ENCODE results near the gene CST9. TPM values are rescaled to one million over a fixed set of nuclear protein-coding genes. Genes with fewer than 3 reads are reported as not detected.

CST9 gene
- total and polyA plus RNA-seq, 2 of the 13 experiments (the other 11 are each of a cell fraction or from before 2014, with no cell fraction given) = 0.07 TPM; not detected in 1

GRCh38 chr20:23629542-23630391, 24.1 kb upstream of the CST9 start (continued):
- TF ChIP-seq, protein P1, sequence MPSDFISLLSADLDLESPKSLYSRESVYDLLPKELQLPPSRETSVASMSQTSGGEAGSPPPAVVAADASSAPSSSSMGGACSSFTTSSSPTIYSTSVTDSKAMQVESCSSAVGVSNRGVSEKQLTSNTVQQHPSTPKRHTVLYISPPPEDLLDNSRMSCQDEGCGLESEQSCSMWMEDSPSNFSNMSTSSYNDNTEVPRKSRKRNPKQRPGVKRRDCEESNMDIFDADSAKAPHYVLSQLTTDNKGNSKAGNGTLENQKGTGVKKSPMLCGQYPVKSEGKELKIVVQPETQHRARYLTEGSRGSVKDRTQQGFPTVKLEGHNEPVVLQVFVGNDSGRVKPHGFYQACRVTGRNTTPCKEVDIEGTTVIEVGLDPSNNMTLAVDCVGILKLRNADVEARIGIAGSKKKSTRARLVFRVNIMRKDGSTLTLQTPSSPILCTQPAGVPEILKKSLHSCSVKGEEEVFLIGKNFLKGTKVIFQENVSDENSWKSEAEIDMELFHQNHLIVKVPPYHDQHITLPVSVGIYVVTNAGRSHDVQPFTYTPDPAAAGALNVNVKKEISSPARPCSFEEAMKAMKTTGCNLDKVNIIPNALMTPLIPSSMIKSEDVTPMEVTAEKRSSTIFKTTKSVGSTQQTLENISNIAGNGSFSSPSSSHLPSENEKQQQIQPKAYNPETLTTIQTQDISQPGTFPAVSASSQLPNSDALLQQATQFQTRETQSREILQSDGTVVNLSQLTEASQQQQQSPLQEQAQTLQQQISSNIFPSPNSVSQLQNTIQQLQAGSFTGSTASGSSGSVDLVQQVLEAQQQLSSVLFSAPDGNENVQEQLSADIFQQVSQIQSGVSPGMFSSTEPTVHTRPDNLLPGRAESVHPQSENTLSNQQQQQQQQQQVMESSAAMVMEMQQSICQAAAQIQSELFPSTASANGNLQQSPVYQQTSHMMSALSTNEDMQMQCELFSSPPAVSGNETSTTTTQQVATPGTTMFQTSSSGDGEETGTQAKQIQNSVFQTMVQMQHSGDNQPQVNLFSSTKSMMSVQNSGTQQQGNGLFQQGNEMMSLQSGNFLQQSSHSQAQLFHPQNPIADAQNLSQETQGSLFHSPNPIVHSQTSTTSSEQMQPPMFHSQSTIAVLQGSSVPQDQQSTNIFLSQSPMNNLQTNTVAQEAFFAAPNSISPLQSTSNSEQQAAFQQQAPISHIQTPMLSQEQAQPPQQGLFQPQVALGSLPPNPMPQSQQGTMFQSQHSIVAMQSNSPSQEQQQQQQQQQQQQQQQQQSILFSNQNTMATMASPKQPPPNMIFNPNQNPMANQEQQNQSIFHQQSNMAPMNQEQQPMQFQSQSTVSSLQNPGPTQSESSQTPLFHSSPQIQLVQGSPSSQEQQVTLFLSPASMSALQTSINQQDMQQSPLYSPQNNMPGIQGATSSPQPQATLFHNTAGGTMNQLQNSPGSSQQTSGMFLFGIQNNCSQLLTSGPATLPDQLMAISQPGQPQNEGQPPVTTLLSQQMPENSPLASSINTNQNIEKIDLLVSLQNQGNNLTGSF (CRISPR knock-in tag; IDR thresholded peaks at IDR 0.05) = no peak
- TF ChIP-seq, protein P2, sequence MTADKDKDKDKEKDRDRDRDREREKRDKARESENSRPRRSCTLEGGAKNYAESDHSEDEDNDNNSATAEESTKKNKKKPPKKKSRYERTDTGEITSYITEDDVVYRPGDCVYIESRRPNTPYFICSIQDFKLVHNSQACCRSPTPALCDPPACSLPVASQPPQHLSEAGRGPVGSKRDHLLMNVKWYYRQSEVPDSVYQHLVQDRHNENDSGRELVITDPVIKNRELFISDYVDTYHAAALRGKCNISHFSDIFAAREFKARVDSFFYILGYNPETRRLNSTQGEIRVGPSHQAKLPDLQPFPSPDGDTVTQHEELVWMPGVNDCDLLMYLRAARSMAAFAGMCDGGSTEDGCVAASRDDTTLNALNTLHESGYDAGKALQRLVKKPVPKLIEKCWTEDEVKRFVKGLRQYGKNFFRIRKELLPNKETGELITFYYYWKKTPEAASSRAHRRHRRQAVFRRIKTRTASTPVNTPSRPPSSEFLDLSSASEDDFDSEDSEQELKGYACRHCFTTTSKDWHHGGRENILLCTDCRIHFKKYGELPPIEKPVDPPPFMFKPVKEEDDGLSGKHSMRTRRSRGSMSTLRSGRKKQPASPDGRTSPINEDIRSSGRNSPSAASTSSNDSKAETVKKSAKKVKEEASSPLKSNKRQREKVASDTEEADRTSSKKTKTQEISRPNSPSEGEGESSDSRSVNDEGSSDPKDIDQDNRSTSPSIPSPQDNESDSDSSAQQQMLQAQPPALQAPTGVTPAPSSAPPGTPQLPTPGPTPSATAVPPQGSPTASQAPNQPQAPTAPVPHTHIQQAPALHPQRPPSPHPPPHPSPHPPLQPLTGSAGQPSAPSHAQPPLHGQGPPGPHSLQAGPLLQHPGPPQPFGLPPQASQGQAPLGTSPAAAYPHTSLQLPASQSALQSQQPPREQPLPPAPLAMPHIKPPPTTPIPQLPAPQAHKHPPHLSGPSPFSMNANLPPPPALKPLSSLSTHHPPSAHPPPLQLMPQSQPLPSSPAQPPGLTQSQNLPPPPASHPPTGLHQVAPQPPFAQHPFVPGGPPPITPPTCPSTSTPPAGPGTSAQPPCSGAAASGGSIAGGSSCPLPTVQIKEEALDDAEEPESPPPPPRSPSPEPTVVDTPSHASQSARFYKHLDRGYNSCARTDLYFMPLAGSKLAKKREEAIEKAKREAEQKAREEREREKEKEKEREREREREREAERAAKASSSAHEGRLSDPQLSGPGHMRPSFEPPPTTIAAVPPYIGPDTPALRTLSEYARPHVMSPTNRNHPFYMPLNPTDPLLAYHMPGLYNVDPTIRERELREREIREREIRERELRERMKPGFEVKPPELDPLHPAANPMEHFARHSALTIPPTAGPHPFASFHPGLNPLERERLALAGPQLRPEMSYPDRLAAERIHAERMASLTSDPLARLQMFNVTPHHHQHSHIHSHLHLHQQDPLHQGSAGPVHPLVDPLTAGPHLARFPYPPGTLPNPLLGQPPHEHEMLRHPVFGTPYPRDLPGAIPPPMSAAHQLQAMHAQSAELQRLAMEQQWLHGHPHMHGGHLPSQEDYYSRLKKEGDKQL (CRISPR knock-in tag; IDR thresholded peaks at IDR 0.05; ENCODE audit: low read depth) = no peak
- TF ChIP-seq, protein P3, sequence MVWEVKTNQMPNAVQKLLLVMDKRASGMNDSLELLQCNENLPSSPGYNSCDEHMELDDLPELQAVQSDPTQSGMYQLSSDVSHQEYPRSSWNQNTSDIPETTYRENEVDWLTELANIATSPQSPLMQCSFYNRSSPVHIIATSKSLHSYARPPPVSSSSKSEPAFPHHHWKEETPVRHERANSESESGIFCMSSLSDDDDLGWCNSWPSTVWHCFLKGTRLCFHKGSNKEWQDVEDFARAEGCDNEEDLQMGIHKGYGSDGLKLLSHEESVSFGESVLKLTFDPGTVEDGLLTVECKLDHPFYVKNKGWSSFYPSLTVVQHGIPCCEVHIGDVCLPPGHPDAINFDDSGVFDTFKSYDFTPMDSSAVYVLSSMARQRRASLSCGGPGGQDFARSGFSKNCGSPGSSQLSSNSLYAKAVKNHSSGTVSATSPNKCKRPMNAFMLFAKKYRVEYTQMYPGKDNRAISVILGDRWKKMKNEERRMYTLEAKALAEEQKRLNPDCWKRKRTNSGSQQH (CRISPR knock-in tag; IDR thresholded peaks at IDR 0.05; ENCODE audit: low read depth) = no peak
- TF ChIP-seq ZNF557 (CRISPR knock-in tag; IDR thresholded peaks at IDR 0.05) (no peak), CEBPG (CRISPR knock-in tag; IDR thresholded peaks at IDR 0.05) (peak; percentile 33; the same call in 1 of the 2 replicates), ARID4A (CRISPR knock-in tag; IDR thresholded peaks at IDR 0.05; ENCODE audit: borderline replicate concordance) (no peak), ZKSCAN8 (CRISPR knock-in tag; IDR thresholded peaks at IDR 0.05; ENCODE audit: borderline replicate concordance) (no peak), SNAI1 (CRISPR knock-in tag; IDR thresholded peaks at IDR 0.05; ENCODE audit: borderline replicate concordance) (no peak), NFE2L2 (IDR thresholded peaks at IDR 0.05; ENCODE audit: low read length) (no peak), ELK4 (CRISPR knock-in tag; IDR thresholded peaks at IDR 0.05; ENCODE audit: borderline replicate concordance) (no peak)

Measured in HepG2 (cell line).